ENCODE results near the gene TENM4. TPM values are rescaled to one million over a fixed set of nuclear protein-coding genes. Genes with fewer than 3 reads are reported as not detected.

The TENM4 gene
- polyA plus RNA-seq, 3 donors = 0.31 to 1.7 TPM; not detected in 1

DNA sequence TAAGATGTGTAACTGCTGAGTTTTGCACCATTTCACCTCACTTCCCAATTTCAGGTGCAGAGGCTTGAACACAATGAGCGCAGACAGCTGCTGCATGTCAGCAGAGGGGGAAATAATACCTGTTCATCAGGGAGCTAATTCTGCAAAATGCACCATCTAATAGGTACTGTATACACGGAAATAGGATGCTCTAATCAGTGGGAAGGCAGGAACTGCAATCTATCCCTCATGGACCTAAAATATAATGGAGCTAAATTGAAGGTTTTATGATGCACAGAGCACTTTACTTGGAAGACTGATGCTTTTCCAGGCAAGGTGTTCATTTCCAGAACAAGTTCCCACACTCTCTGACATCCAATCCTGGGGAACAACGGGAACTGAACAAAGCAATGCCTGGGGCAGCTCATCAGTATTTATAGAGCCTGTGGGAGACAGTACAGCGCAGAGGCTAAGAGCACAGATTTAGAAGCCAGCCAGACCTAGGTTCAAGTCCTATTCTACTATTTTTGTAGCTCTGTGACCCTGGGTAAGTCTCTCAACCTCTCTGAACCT lies 78.5 kb downstream of the TENM4 start:
- no peak overlapping the region for H3K4me2 ChIP-seq (replicated peaks; ENCODE audit: extremely low read depth, low read length, poor library complexity, severe bottlenecking)

DNA sequence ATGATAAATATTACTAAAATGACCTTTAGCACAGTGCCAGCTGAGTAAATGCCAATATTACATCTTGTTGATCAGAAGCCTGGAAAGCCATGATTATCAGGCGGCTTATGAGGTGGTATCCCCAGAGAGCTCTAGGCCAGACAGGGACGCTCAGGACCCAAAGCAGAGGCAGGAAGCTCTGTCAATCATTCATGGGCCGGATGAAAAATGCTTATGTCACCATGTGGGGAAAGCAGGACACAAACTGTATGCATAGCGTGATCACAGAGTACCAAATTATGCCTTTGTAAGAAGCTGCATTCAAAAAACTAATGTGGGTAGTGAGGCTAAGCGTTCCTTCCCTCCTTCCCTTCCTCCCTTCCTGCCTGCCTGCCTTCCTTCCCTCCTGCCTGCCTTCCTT lies 82.6 kb downstream of the TENM4 start:
- Histone ChIP-seq H3K4me3 (replicated peaks in 1 of 3; ENCODE audit: low read depth in 2 of 3, low read length in 3 of 3) (no peak overlapping the region), H3K79me2 (ENCODE audit: insufficient read depth, low read length) (no peaks in the 10 kb centered on the region), H3K4me2 (replicated peaks; ENCODE audit: extremely low read depth, low read length, poor library complexity, severe bottlenecking) (no peak overlapping the region), H3K36me3 (replicated peaks in 1 of 2; ENCODE audit: control insufficient read depth in 1 of 2, insufficient read depth in 2 of 2, low read length in 2 of 2) (no peaks in the 10 kb centered on the region), H3K27me3 (ENCODE audit: control insufficient read depth in 2 of 2, insufficient read depth in 2 of 2, low read length in 2 of 2) (peaks cover 3 to 6% of the 10 kb centered on the region in 2 donors), H3K9me3 (replicated peaks in 1 of 2; ENCODE audit: control insufficient read depth in 1 of 2, insufficient read depth in 1 of 2, low read length in 2 of 2) (no peaks in the 10 kb centered on the region), H3K9ac (ENCODE audit: insufficient read depth, low read length, poor library complexity, severe bottlenecking) (no peak overlapping the region), H3K27ac (ENCODE audit: low read depth in 1 of 2, low read length in 2 of 2) (no peak overlapping the region), H2AFZ (ENCODE audit: insufficient read depth, low read depth, low read length, poor library complexity, severe bottlenecking) (no peak overlapping the region), H4K20me1 (ENCODE audit: insufficient read depth, low read length) (no peaks in the 10 kb centered on the region), H3K4me1 (ENCODE audit: control insufficient read depth in 1 of 2, insufficient read depth in 2 of 2, low read length in 2 of 2) (no peaks in the 10 kb centered on the region)
- intact Hi-C loops (cut with micrococcal nuclease) = no loop called here
- WGBS (ENCODE audit: insufficient coverage) = 53% methylated on average over 3 of the region's 5 CpGs
- Mint-ChIP-seq H3K4me1 (no peaks in the 10 kb centered on the region), H3K4me3 (no peak overlapping the region), H3K27ac (no peak overlapping the region), H3K27me3 (ENCODE audit: low read depth in 3 of 3) (peaks cover 0 to 8% (median 2%) of the 10 kb centered on the region in 3 donors), H3K9me3 (no peaks in the 10 kb centered on the region), H3K36me3 (no peaks in the 10 kb centered on the region)
- TF ChIP-seq, protein P1, sequence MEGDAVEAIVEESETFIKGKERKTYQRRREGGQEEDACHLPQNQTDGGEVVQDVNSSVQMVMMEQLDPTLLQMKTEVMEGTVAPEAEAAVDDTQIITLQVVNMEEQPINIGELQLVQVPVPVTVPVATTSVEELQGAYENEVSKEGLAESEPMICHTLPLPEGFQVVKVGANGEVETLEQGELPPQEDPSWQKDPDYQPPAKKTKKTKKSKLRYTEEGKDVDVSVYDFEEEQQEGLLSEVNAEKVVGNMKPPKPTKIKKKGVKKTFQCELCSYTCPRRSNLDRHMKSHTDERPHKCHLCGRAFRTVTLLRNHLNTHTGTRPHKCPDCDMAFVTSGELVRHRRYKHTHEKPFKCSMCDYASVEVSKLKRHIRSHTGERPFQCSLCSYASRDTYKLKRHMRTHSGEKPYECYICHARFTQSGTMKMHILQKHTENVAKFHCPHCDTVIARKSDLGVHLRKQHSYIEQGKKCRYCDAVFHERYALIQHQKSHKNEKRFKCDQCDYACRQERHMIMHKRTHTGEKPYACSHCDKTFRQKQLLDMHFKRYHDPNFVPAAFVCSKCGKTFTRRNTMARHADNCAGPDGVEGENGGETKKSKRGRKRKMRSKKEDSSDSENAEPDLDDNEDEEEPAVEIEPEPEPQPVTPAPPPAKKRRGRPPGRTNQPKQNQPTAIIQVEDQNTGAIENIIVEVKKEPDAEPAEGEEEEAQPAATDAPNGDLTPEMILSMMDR (IDR thresholded peaks at IDR 0.05) = no peak
- no peak for DNase-seq

More for the DNA sequence above, 78.5 kb downstream of the TENM4 start:
- no peaks in the 10 kb centered on the region for H3K4me1 Mint-ChIP-seq
- TF ChIP-seq, protein P1 (IDR thresholded peaks at IDR 0.05) = no peak
- H3K4me3 Mint-ChIP-seq = no peak overlapping the region
- H2AFZ ChIP-seq (ENCODE audit: insufficient read depth, low read depth, low read length, poor library complexity, severe bottlenecking) = no peak overlapping the region
- no peak overlapping the region for H3K27ac Mint-ChIP-seq
- H3K27ac ChIP-seq (ENCODE audit: low read depth in 1 of 2, low read length in 2 of 2) = no peak overlapping the region
- intact Hi-C loops (cut with micrococcal nuclease) = no loop called here
- 100% methylated on average over 1 of the region's 4 CpGs for WGBS (ENCODE audit: insufficient coverage)
- no peaks in the 10 kb centered on the region for H3K36me3 Mint-ChIP-seq
- no peaks in the 10 kb centered on the region for H3K36me3 ChIP-seq (replicated peaks in 1 of 2; ENCODE audit: control insufficient read depth in 1 of 2, insufficient read depth in 2 of 2, low read length in 2 of 2)
- H3K4me3 ChIP-seq (replicated peaks in 1 of 3; ENCODE audit: low read depth in 2 of 3, low read length in 3 of 3) = no peak overlapping the region
- no peaks in the 10 kb centered on the region for H3K4me1 ChIP-seq (ENCODE audit: control insufficient read depth in 1 of 2, insufficient read depth in 2 of 2, low read length in 2 of 2)
- no peaks in the 10 kb centered on the region for H3K9me3 Mint-ChIP-seq
- H3K27me3 Mint-ChIP-seq (ENCODE audit: low read depth in 3 of 3) = peaks cover 2 to 6% (median 4%) of the 10 kb centered on the region in 3 donors
- DNase-seq = no peak
- peaks cover 3 to 6% of the 10 kb centered on the region in 2 donors for H3K27me3 ChIP-seq (ENCODE audit: control insufficient read depth in 2 of 2, insufficient read depth in 2 of 2, low read length in 2 of 2)
- no peaks in the 10 kb centered on the region for H3K79me2 ChIP-seq (ENCODE audit: insufficient read depth, low read length)
- no peak overlapping the region for H3K9ac ChIP-seq (ENCODE audit: insufficient read depth, low read length, poor library complexity, severe bottlenecking)
- no peaks in the 10 kb centered on the region for H4K20me1 ChIP-seq (ENCODE audit: insufficient read depth, low read length)
- H3K9me3 ChIP-seq (replicated peaks in 1 of 2; ENCODE audit: control insufficient read depth in 1 of 2, insufficient read depth in 1 of 2, low read length in 2 of 2) = no peaks in the 10 kb centered on the region

Measured in CD14-positive monocyte (primary cell).